ENCODE measurements around the gene SH3BP4.

Gene SH3BP4

DNA sequence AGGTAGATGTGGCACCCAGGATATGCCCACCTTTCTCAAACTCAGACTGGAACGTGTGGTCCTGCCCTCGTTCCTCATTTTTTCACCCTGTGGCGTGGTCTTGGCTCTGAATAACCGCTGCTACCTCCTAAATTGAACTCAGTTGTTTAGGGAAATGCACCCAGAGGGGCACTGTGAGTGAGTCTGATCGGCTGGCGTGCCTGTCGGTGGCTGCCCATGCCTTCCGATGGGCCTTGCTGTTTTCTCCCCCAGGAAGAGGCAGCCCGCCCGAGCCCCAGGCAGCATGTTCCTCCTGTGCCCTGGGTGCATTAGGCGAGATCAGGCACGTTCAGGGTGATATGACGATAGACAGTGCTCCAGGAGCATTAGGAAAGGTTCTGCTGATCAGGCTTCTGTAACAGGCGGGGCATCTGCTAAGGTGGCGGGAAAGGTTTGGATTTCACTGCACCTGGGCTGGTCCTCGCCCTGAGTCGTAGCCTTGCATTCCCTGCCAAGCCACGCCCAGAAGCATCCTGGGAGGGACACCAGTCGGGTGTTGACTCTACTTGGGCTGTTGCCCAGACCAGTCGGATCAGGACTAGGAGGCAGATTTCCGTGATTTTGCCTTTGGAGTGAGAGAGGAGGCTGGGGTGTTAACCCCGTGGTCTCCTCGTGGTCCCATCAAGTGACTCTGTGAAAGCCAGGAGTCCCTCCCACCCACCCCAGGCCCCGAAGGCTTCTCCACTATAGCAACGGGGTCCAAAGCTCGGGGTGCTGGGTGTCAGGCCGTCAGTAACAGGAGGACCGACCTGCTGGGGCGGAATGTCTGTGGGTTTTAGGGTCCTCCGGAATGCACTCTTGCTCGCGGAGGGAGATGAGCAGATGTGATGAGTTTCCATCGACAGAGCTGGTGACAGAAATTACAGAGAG is 75.1 kb downstream of the SH3BP4 start:
- TF ChIP-seq EZH2phosphoT487 (IDR thresholded peaks at IDR 0.05; ENCODE audit: low read depth) = no peak
- TF ChIP-seq, protein P1, sequence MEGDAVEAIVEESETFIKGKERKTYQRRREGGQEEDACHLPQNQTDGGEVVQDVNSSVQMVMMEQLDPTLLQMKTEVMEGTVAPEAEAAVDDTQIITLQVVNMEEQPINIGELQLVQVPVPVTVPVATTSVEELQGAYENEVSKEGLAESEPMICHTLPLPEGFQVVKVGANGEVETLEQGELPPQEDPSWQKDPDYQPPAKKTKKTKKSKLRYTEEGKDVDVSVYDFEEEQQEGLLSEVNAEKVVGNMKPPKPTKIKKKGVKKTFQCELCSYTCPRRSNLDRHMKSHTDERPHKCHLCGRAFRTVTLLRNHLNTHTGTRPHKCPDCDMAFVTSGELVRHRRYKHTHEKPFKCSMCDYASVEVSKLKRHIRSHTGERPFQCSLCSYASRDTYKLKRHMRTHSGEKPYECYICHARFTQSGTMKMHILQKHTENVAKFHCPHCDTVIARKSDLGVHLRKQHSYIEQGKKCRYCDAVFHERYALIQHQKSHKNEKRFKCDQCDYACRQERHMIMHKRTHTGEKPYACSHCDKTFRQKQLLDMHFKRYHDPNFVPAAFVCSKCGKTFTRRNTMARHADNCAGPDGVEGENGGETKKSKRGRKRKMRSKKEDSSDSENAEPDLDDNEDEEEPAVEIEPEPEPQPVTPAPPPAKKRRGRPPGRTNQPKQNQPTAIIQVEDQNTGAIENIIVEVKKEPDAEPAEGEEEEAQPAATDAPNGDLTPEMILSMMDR (IDR thresholded peaks at IDR 0.05; ENCODE audit: low read depth, low read length) = no peak
- no peak overlapping the region for H3K27ac ChIP-seq (ENCODE audit: low read length)

DNA sequence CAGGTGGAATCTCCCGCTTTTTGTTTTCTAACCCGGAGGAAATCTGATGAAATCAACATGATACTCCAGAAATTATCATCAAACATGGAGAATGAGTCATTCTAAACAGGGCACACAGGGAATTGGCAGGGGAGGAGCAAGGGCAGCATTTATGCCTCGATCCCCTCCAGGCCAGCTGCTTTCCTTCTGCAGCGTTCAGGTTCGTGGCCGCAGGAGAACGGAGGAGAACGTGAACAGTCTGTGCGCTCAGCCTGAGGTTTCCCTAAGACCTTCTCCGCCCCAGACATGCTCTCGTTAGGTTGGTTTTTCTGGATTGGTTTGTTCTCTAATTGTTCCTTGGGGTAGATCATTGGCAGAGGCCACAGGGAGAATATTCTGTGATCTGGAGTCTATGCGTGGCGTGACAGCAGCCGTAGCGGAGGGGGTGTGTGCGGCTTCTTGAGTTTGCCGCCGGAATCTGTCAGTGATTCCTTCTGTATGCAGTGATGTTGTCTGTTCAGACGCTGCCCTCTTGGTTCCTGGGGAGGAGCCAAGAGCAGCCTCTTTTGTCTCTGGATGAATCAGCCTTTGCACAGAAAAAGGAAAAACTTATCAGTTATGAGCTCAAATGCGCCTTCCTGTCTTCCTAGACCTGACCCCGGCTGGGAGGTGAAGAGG is 75.9 kb downstream of the SH3BP4 start:
- no peaks in the 10 kb centered on the region for H3K79me2 ChIP-seq (ENCODE audit: low read length)
- no peak overlapping the region for H3K27ac ChIP-seq (ENCODE audit: low read length)
- no peak overlapping the region for H3K4me2 ChIP-seq (ENCODE audit: low read length)
- no peaks in the 10 kb centered on the region for H3K4me1 ChIP-seq (ENCODE audit: low read length)
- H3K4me3 ChIP-seq (ENCODE audit: low read length) = no peak overlapping the region
- no peak overlapping the region for H2AFZ ChIP-seq (ENCODE audit: low read depth, low read length)
- no peaks in the 10 kb centered on the region for H3K27me3 ChIP-seq (ENCODE audit: low read depth, low read length)
- H4K20me1 ChIP-seq (ENCODE audit: insufficient read depth, low read length) = no peaks in the 10 kb centered on the region
- H3K36me3 ChIP-seq (replicated peaks; ENCODE audit: low read depth, low read length) = no peaks in the 10 kb centered on the region
- TF ChIP-seq, protein P1 (IDR thresholded peaks at IDR 0.05; ENCODE audit: low read depth, low read length) = no peak
- TF ChIP-seq EZH2phosphoT487 (IDR thresholded peaks at IDR 0.05; ENCODE audit: low read depth) = no peak
- H3K9ac ChIP-seq (ENCODE audit: low read length) = no peak overlapping the region
- H3K9me3 ChIP-seq (ENCODE audit: insufficient read depth, low read length) = no peaks in the 10 kb centered on the region

More for the DNA sequence above, 75.1 kb downstream of the SH3BP4 start:
- Histone ChIP-seq H3K9ac (ENCODE audit: low read length) (no peak overlapping the region), H3K36me3 (replicated peaks; ENCODE audit: low read depth, low read length) (no peaks in the 10 kb centered on the region), H3K4me3 (ENCODE audit: low read length) (no peak overlapping the region), H3K9me3 (ENCODE audit: insufficient read depth, low read length) (no peaks in the 10 kb centered on the region), H3K4me2 (ENCODE audit: low read length) (no peak overlapping the region), H2AFZ (ENCODE audit: low read depth, low read length) (no peak overlapping the region), H4K20me1 (ENCODE audit: insufficient read depth, low read length) (no peaks in the 10 kb centered on the region), H3K4me1 (ENCODE audit: low read length) (no peaks in the 10 kb centered on the region), H3K27me3 (ENCODE audit: low read depth, low read length) (no peaks in the 10 kb centered on the region), H3K79me2 (ENCODE audit: low read length) (no peaks in the 10 kb centered on the region)

DNA sequence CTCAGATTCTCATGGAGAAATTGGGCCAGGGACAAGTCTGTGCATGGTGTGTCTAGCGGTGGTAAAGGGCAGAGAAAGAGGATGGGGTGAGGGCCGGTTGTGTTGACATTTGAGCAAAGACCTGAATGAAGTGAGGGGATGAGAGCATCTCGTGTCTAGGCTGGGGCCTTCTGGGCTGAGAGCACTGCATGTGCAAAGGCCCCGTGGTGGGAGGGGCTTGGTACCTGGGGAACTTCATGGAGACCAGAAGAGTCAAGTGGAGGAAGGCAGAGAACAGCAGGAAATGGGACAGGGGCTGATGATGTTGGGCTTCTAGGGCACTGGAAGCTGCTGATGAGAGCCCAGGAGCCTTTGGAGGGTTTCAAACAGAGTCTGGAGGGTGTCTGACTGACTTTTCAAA is 76.8 kb downstream of the SH3BP4 start:
- no peaks in the 10 kb centered on the region for H3K4me1 ChIP-seq (ENCODE audit: low read length)
- H3K27me3 ChIP-seq (ENCODE audit: low read depth, low read length) = no peaks in the 10 kb centered on the region
- TF ChIP-seq, protein P1 (IDR thresholded peaks at IDR 0.05; ENCODE audit: low read depth, low read length) = no peak
- no peak for TF ChIP-seq EZH2phosphoT487 (IDR thresholded peaks at IDR 0.05; ENCODE audit: low read depth)
- no peaks in the 10 kb centered on the region for H3K79me2 ChIP-seq (ENCODE audit: low read length)
- H3K27ac ChIP-seq (ENCODE audit: low read length) = no peak overlapping the region
- H3K9me3 ChIP-seq (ENCODE audit: insufficient read depth, low read length) = no peaks in the 10 kb centered on the region
- no peak overlapping the region for H2AFZ ChIP-seq (ENCODE audit: low read depth, low read length)
- H3K9ac ChIP-seq (ENCODE audit: low read length) = no peak overlapping the region
- no peaks in the 10 kb centered on the region for H4K20me1 ChIP-seq (ENCODE audit: insufficient read depth, low read length)
- no peak overlapping the region for H3K4me3 ChIP-seq (ENCODE audit: low read length)
- H3K36me3 ChIP-seq (replicated peaks; ENCODE audit: low read depth, low read length) = no peaks in the 10 kb centered on the region
- H3K4me2 ChIP-seq (ENCODE audit: low read length) = no peak overlapping the region

DNA sequence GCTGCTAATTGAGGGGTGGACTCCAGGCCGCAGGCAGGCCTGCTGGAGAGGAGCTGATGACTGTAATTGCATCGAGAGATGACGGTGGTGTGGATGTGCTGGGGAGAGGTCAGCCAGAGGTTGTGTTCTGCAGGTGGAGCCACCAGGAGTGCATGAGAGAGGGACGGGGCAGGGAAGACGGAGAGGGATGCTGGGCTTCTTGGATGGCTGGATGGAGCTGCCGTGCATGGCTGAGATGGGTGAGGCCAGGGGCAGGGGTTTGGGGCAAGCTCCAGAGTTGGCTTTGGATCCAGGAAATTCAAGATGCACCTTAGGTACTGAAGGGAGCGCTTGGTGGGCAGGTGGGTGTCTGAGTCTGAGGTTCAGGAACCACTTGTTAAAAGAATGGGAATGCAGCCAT is 77.2 kb downstream of the SH3BP4 start:
- TF ChIP-seq EZH2phosphoT487 (IDR thresholded peaks at IDR 0.05; ENCODE audit: low read depth) = no peak
- TF ChIP-seq, protein P1 (IDR thresholded peaks at IDR 0.05; ENCODE audit: low read depth, low read length) = no peak
- H3K9ac ChIP-seq (ENCODE audit: low read length) = no peak overlapping the region
- no peak overlapping the region for H2AFZ ChIP-seq (ENCODE audit: low read depth, low read length)
- no peak overlapping the region for H3K4me2 ChIP-seq (ENCODE audit: low read length)
- no peaks in the 10 kb centered on the region for H3K79me2 ChIP-seq (ENCODE audit: low read length)
- no peaks in the 10 kb centered on the region for H4K20me1 ChIP-seq (ENCODE audit: insufficient read depth, low read length)
- no peaks in the 10 kb centered on the region for H3K4me1 ChIP-seq (ENCODE audit: low read length)
- no peak overlapping the region for H3K4me3 ChIP-seq (ENCODE audit: low read length)
- no peaks in the 10 kb centered on the region for H3K9me3 ChIP-seq (ENCODE audit: insufficient read depth, low read length)
- no peaks in the 10 kb centered on the region for H3K27me3 ChIP-seq (ENCODE audit: low read depth, low read length)
- no peak overlapping the region for H3K27ac ChIP-seq (ENCODE audit: low read length)
- H3K36me3 ChIP-seq (replicated peaks; ENCODE audit: low read depth, low read length) = no peaks in the 10 kb centered on the region
